Measurements from ENCODE around the gene FPR2. TPM values are rescaled to one million over a fixed set of nuclear protein-coding genes. Genes with fewer than 3 reads are reported as not detected.

Gene FPR2
- total and polyA plus RNA-seq, 9 of the 15 experiments (the other 6 are each of a cell fraction or from before 2014, with no cell fraction given), result 0.03 to 0.15 (median 0.07) TPM; not detected in 6

DNA sequence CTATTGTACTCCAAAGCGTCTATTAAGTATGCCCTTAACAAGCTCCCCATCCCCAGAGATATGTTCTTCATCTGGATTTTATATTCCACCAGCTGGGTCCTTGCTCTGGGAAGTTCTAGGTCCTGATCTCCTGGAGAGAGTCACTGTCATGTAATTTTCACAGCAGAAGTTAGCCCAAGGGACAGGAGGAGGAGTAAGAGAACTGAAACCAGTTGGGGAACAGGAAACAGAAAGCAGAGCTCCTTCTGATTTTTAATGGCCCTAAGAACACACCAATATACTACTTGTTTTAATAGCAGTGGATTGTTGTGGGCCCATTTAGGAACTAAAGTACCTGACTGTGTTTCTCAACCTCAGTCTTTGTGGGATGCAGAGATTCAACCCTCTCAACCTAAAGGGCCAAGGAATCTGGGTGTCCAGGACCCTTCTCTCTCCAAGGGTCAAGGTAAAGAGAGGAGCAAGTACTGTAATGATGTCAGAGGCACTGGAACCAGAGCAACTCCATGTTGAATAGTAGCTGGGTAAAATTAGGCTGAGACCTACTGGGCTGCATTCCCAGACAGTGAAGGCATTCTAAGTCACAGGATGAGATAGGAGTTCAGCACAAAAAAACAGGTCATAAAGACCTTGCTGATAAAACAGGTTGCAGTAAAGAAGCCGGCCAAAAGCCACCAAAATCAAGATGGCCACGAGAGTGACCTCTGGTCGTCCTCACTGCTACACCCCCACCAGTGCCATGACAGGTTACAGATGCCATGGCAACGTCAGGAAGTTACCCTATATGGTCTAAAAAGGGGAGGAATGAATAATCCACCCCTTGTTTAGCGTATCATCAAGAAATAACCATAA lies 25.9 kb downstream of the FPR2 start (continued):
- TF ChIP-seq EGR1 (conservative IDR thresholded peaks at IDR 0.05), result no peak
- TF ChIP-seq, protein P1, sequence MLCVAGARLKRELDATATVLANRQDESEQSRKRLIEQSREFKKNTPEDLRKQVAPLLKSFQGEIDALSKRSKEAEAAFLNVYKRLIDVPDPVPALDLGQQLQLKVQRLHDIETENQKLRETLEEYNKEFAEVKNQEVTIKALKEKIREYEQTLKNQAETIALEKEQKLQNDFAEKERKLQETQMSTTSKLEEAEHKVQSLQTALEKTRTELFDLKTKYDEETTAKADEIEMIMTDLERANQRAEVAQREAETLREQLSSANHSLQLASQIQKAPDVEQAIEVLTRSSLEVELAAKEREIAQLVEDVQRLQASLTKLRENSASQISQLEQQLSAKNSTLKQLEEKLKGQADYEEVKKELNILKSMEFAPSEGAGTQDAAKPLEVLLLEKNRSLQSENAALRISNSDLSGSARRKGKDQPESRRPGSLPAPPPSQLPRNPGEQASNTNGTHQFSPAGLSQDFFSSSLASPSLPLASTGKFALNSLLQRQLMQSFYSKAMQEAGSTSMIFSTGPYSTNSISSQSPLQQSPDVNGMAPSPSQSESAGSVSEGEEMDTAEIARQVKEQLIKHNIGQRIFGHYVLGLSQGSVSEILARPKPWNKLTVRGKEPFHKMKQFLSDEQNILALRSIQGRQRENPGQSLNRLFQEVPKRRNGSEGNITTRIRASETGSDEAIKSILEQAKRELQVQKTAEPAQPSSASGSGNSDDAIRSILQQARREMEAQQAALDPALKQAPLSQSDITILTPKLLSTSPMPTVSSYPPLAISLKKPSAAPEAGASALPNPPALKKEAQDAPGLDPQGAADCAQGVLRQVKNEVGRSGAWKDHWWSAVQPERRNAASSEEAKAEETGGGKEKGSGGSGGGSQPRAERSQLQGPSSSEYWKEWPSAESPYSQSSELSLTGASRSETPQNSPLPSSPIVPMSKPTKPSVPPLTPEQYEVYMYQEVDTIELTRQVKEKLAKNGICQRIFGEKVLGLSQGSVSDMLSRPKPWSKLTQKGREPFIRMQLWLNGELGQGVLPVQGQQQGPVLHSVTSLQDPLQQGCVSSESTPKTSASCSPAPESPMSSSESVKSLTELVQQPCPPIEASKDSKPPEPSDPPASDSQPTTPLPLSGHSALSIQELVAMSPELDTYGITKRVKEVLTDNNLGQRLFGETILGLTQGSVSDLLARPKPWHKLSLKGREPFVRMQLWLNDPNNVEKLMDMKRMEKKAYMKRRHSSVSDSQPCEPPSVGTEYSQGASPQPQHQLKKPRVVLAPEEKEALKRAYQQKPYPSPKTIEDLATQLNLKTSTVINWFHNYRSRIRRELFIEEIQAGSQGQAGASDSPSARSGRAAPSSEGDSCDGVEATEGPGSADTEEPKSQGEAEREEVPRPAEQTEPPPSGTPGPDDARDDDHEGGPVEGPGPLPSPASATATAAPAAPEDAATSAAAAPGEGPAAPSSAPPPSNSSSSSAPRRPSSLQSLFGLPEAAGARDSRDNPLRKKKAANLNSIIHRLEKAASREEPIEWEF (CRISPR knock-in tag; IDR thresholded peaks at IDR 0.05), result peak; percentile 96
- no peak for TF ChIP-seq U2AF2 (optimal IDR thresholded peaks at IDR 0.05; ENCODE audit: low read depth, low read length)
- no peak for TF ChIP-seq ZNF551 (CRISPR knock-in tag; IDR thresholded peaks at IDR 0.05)
- TF ChIP-seq SETDB1 (IDR thresholded peaks at IDR 0.05; ENCODE audit: low read length), result no peak
- TF ChIP-seq HMGN3 (IDR thresholded peaks at IDR 0.05; ENCODE audit: borderline replicate concordance, extremely low read depth, insufficient read length, low read depth, low read length), result no peak
- TF ChIP-seq MYBL2 (IDR thresholded peaks at IDR 0.05; ENCODE audit: low read depth), result no peak
- TF ChIP-seq MYBL2 (CRISPR knock-in tag; IDR thresholded peaks at IDR 0.05; ENCODE audit: borderline replicate concordance), result no peak
- no peak for TF ChIP-seq ZNF408 (CRISPR knock-in tag; IDR thresholded peaks at IDR 0.05; ENCODE audit: low read depth)
- no peak for TF ChIP-seq ILF3 (IDR thresholded peaks at IDR 0.05; ENCODE audit: borderline replicate concordance)
- TF ChIP-seq, protein P2, sequence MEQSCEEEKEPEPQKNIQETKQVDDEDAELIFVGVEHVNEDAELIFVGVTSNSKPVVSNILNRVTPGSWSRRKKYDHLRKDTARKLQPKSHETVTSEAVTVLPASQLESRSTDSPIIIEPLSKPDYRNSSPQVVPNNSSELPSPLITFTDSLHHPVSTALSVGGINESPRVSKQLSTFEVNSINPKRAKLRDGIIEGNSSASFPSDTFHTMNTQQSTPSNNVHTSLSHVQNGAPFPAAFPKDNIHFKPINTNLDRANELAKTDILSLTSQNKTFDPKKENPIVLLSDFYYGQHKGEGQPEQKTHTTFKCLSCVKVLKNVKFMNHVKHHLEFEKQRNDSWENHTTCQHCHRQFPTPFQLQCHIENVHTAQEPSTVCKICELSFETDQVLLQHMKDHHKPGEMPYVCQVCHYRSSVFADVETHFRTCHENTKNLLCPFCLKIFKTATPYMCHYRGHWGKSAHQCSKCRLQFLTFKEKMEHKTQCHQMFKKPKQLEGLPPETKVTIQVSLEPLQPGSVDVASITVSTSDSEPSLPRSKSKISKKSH (CRISPR knock-in tag; IDR thresholded peaks at IDR 0.05), result no peak
- TF ChIP-seq TOE1 (IDR thresholded peaks at IDR 0.05; ENCODE audit: borderline replicate concordance), result no peak
- TF ChIP-seq TOE1 (CRISPR knock-in tag; IDR thresholded peaks at IDR 0.05; ENCODE audit: borderline replicate concordance, low read depth), result no peak
- peak; percentile 59 for TF ChIP-seq GABPA (tag; conservative IDR thresholded peaks at IDR 0.05; ENCODE audit: low read depth)
- TF ChIP-seq, protein P3, sequence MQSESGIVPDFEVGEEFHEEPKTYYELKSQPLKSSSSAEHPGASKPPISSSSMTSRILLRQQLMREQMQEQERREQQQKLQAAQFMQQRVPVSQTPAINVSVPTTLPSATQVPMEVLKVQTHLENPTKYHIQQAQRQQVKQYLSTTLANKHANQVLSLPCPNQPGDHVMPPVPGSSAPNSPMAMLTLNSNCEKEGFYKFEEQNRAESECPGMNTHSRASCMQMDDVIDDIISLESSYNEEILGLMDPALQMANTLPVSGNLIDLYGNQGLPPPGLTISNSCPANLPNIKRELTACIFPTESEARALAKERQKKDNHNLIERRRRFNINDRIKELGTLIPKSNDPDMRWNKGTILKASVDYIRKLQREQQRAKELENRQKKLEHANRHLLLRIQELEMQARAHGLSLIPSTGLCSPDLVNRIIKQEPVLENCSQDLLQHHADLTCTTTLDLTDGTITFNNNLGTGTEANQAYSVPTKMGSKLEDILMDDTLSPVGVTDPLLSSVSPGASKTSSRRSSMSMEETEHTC (IDR thresholded peaks at IDR 0.05), result no peak
- TF ChIP-seq PHF20 (IDR thresholded peaks at IDR 0.05; ENCODE audit: partially characterized antibody), result no peak
- no peak for TF ChIP-seq NBN (IDR thresholded peaks at IDR 0.05; ENCODE audit: low read depth)
- no peak for TF ChIP-seq SMARCE1 (IDR thresholded peaks at IDR 0.05)
- no peak for TF ChIP-seq ZBTB8A (IDR thresholded peaks at IDR 0.05; ENCODE audit: partially characterized antibody)

Measured in K562 (cell line).